GM12864 (cell line): Measurements from ENCODE around the gene FAM53A.

ENCODE experiments used
- DNase-seq: peaks from one replicate; pipeline ENCODE4 v3.0.0-alpha.2; 2011; ENCODE audit warnings: low read depth
- H3K4me3 ChIP-seq: 2 replicates; pipeline ENCODE4 v1.5.1; 2011; ENCODE audit warnings: mild to moderate bottlenecking, low read depth, low read length, control low read depth
- CTCF ChIP-seq: IDR thresholded peaks from 2 replicates; pipeline ENCODE4 v1.5.1; 2011; ENCODE audit warnings: low read depth, mild to moderate bottlenecking, moderate library complexity, low read length, control low read depth, inconsistent platforms; ENCODE audit errors: missing control alignments

Gene FAM53A

DNA sequence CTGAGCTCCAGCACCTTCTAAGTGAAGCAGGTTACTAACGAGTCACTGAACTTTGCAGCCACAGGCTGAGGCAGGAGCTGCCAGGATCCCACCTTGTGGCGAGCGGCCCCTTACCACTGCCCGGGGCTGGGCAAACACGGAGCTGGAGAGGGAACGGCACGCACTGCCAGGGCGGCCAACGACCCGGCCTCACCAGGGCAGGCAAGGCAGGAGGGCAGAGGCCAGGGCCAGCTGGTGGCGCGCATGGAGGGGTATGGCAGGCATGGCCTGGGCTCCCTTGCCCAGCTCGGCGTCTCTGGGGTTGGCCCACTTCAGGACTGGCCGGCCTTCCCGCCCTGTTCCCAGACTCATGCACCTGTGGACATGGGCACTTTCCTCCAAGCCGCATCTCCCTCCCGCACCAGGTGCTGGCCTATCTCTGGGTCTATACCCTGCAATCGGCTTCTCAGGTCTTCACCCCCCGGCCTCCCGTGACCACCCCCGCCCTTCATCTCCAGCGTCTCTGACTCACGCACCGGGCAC, 64.9 kb downstream of the FAM53A start:
- H3K4me3 ChIP-seq: no peak overlapping the region
- DNase-seq: no peak
- no peak for TF ChIP-seq CTCF

DNA sequence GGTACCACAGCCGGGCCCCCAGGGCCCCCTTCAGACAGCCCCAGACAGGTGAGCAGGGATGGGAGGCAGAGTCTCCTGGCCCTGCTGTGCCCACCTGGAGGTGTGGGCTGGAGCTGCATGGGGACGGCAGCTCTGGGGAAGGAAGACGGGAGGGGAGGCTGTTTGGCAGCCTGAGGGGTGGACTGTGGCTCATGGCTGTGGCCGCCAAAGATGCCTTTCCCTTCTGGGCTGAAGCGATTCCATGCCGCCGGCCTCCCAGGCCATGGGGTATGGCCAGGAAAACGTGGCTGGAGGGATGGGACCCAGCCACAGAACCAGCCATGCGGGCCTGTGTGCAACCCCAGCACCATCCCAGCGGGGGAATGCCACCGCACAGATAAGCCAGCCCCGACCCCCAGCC, 65.7 kb downstream of the FAM53A start:
- no peak overlapping the region for H3K4me3 ChIP-seq
- TF ChIP-seq CTCF: no peak
- no peak for DNase-seq

- no peak for DNase-seq
- TF ChIP-seq CTCF: no peak
- no peak overlapping the region for H3K4me3 ChIP-seq
These were observed 67.6 kb downstream of the FAM53A start for GRCh38 chr4:1616557-1616930.

GRCh38 chr4:1615786-1616556, 68.1 kb downstream of the FAM53A start:
- TF ChIP-seq CTCF: no peak
- no peak for DNase-seq
- H3K4me3 ChIP-seq: no peak overlapping the region

- TF ChIP-seq CTCF: no peak
- no peak for DNase-seq
- no peak overlapping the region for H3K4me3 ChIP-seq
These were observed 69.1 kb downstream of the FAM53A start for GRCh38 chr4:1614854-1615595.

DNA sequence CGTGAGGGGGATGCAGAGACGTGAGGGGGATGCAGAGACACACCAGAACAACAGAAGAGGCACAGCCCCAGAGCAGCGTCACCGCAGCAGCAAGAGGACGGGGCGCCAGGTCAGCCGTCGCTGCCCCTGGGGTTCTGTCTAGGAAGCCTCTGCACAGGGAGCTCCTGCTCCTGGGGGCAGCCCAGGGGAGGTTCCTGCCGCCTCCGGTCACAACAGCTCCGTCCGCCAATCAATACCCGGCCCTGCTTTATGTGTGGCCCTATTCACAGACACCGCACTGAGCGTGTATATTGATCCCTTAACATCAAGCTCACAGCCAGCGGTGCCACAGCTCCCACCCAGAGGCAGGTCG, 69.6 kb downstream of the FAM53A start:
- no peak overlapping the region for H3K4me3 ChIP-seq
- no peak for TF ChIP-seq CTCF
- DNase-seq: no peak
